Amniotic epithelial cell (primary cell): ENCODE results near the gene CASKIN2.

ENCODE experiments used
- DNase-seq: peaks from one replicate; pipeline ENCODE4 v3.0.0-alpha.2; 2010; ENCODE audit warnings: low read depth

Gene CASKIN2

DNA sequence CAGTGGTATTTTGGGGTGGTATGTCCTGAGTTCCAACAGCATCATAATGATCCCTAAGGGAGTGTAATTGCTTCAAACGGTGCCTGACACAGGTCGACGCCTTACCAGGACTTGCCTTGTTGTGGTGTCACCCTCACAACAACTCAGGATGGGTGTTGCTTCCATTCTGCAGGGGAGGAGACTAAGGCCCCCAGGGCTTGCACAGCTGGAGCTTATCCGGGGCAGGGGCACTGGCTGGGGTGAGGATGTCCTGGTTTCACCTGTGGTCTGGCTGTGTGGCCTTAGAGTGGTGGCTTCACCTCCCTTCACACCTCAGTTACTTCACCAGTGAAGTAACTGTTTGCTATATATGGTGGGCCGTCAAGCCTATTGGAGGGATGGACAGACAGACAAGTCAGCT, 33.5 kb upstream of the CASKIN2 start:
- DNase-seq = no peak

DNA sequence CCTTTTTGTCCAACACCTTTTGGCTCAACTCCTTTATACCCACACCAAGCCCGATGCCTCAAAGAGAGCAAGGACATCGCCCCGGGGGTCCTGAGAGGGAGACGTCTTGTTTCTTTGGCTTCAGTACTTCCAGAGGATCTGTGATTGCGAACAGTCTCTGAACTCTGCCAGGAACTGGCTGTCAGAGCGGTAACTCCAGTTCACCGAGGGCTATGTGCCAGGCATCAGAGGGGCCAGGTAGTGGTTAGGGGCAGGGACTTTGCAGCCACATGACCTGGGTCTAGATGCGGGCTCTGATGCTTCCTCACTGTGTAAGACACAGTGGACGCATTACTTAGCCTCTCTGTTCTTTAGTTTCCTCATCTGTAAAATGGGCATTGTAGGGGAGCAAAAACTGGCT, 31.8 kb upstream of the CASKIN2 start:
- DNase-seq = no peak

DNA sequence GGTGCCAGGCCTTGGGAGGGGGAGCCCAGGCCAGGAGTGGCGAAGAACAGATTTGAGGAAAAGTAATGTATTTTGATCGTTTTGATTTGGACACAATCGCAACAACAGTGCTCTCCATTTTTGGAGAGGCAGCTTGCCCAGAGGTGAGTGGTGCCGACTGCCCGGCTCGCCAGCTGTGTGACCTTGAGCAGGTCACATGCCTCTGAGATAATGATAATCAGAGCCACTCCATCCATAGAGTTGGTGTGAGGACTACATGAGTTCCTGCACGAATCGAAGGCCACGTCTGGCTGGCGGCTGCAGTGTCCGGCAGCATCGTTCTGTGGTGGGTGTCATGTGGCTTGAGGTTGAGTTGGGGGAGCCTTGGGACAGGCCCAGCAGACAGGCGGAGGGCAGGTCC, 30.8 kb upstream of the CASKIN2 start:
- DNase-seq = no peak

DNA sequence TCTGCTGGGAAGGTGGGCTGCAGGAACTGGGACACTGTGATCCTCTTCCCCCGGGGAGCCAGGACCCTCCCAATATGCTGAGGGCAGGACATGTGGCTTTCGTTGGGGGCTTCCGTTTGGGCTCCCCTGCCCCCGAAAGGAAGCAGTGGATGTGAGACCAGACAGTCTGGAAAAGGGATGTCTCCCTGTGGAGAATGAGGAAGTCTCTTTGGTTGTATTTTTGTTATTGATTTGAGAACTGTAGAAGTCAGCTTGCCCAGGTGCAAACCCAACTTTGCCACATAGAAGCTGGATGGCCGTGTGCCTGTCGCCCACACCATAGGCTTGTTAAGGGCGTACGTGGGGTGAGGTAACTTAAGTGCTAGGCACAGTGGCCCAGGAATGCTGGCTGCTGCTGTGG, 28.9 kb upstream of the CASKIN2 start:
- DNase-seq = no peak

DNA sequence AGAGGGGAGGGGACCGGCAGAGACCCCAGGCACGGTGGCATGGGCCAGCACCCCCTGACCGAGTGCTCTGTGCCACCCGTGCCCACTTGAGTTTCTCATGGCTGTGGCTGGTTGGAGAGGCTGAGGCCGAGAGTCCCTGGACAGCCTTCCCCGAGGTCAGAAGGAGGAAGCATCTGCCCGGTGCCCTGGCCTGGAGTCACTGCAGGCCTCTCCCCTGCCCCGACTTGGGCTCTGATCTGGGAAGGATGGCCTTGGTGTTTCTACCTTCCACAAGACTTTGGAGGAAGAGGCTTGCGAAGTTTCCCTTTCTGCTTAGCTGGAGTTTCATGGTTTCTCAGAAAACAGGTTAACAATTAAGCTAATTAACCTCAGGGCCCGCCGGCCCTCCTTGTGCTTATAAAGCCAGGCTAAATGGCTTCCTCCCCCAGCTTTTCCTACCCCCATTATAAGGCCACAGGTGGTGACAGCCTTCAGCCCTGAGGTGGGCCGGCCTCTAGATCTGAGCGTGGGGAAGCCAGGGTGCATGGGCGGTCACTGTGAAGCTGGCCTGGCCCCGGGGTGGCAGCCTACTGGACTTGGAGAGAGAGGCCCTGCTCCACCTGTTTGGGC, 27.5 kb upstream of the CASKIN2 start:
- DNase-seq = no peak

DNA sequence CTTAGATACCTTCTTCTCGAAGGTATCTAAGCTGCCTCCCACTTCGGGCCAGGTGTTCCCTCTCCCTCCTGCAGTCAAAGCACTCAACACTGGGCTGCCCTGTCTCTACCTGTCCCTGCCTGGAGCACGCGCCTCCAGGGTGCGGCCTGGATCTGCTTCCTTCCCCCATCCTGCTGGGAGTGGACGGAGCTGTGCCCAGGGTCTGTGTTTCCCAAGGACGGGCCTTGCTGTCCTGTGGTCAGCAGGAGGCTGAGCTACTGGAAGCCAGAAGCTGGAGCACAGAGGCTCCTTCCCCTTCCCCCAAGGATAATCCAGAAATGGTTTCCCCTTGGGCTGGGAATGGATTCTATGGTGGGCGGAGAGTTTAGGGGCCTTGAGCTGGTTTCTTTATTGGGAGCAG, 26.9 kb upstream of the CASKIN2 start:
- DNase-seq = no peak

DNA sequence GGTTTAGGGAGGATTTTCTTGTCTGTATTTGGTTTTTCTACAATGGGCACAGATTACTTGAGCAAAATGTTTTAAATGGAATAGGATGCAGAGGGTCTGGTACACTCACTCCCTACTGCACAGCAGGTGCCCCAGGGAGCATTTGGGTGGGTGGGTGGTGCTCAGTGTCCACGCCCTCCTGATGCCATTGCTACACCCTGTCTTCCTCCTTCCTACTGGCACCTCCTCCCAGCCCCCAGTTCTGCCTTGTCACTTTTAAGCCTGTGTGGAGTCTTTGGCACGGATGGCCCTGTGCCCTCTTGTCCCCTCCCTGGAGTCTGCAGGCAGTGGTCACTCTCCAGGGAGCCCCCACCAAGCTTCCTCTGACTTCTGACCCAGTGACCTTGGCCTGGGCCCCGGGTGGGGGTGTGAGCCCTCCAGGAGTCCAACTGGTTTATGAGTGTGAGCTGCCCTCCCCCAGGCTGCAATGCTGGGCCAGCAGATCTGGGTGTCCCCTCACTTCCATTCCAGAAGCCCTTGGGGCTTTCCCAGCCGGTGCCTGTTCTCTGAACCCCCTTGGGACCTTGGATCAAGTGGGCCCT, 25.7 kb upstream of the CASKIN2 start:
- no peak for DNase-seq

DNA sequence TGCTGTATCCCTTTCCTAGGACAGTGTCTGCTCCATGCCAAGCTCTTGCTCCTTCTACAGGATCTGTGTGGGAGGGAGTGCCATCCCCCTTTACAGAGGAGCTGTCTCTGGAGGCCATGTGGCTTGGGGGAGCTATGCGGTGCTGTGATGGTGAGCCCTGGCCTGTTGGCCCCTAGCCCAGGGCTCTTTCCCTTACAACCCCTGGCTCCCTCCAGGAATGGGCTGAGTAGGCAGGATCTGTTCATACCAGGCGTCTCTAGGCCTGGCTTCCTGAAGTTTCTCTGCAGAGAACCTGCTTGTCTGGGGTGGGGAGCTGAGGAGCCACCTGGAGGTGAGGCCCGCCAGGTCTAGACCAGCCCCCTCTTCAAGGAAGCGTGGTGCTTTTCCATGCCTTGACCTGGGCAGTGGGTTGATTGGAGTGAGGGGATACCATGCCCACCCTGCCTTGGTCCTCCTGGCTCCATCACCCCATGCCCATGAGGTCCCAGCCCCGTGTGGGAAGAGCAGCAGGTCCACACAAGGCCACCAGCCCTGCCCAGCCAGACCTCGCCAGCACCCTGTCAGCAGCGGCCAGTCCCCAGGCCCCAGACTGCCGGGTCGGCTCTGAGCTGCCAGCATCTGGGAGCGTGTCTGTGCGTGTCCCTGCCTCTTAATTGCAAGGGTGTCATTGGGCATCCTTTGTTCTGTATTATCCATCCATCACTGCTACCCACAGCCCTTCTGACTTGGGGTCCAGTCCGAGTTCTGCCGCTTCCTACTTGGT, 24.8 kb upstream of the CASKIN2 start:
- DNase-seq = peak; percentile 34

DNA sequence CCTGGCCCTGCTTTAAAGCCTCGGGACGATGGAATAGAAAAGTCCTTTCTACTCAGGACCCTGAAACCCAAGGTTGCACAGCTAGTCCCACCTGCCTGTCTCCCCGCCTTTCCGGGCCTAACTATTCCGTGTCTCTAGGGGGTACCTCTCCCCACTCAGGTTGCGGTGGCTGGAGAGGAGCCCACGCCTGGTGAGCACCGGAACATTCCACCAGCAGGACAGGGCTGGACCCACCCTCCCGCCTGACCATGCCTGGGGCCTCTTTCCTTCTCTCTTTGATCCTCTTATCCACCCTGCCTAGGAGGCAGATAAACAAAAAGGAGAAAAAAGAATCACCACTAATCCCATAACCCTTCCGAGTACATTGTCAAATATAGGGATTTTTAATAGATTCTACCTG, 21.0 kb upstream of the CASKIN2 start:
- DNase-seq = no peak

DNA sequence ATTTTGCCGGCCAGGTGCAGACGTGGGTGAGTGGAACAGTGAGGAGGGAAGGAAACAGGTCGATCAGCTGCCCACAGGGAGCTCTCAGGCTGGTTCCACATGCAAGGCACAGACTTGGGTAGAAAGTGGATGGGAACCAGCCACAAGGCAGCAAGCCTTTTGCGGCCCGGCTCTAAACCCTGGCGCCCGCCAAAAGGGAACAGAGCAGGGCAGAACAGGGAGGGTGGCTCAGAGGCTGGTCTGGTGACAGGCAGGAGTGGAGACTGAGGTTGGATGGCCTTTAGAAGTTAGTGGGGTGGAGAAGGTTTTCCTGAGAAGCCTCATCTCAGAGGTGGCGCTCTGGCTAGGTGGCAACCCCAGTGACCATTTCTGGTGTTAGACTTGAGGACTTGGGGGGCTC, 20.5 kb upstream of the CASKIN2 start:
- DNase-seq = no peak

DNA sequence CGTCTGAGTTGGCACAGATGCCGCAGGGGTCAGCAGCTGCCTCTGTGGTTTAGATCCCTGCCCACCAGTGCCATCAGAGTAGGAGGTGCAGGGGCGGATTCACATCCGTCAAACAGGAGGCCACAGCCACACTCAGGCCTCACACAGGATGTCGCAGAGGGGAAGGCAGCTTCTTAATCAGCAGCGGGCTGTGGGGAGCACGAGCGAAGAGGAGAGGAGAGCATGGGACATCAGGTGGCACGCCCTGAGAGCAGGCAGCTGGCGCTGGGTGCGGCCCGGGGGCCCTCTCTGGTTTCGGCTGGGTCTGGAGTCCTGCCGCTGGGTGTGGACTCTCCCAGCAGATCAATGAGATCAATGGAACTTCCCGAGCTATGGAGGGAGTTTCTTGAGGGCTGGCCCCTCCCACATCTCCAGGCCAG, 19.8 kb upstream of the CASKIN2 start:
- no peak for DNase-seq

DNA sequence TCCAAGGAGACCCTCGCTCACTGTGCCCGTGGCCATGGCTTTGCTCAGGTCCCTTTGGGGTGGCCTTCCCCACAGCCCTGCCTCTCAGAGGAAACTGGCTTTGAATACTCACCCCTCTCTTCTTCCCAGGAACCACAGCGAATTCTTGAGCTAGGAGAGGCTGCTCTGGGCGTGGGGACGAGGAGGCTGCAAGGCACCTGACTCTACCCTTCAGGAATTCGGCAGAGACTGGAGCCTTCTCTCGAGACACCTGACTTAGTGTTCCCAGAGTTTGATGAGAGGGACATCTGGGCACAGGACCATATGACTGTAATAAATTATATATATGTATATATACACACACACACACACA, 16.4 kb upstream of the CASKIN2 start:
- peak; percentile 14 for DNase-seq

DNA sequence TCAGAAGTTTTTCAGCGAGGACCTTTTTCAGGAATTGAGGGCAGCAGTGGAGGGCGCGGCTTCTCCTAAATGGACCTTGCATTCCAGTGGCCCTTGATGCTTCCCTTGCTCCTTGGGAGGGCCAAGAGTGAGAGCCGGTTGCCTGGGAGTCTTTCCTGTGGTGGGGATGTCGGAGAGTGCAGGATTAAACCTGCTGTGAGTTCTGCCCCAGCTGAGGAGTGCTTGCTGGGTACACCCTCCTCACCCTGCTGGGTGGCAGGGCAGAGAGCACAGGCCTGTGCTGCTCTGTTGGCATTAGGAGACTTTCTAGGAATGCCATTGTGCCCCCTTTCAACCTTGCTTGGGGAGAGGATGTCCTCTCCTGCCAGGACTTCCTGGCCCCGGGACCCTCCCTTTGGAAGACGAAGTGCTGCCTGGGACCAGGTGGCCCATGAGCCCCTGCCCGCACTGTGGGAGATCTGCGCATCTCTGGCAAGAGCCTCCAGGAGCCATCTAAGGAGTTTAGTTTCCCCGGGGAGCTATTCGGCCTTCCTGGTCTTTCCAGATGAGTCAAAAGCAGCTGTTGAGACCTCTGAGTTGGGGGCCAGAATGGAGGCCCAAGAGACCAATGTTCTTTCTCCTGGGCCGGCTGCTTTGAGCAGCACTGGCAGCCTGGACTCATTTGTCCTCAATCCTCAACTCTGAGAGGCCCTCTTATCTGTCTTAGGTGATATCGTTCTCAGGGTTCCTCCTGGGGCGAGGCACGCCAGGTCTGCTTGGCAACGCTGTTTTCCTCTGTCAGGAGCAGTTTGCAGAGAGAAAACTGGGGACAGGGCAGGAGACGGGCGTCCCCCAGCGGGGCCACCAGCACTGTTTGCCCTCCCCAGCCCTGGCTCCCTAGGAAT, 15.7 kb upstream of the CASKIN2 start:
- no peak for DNase-seq

DNA sequence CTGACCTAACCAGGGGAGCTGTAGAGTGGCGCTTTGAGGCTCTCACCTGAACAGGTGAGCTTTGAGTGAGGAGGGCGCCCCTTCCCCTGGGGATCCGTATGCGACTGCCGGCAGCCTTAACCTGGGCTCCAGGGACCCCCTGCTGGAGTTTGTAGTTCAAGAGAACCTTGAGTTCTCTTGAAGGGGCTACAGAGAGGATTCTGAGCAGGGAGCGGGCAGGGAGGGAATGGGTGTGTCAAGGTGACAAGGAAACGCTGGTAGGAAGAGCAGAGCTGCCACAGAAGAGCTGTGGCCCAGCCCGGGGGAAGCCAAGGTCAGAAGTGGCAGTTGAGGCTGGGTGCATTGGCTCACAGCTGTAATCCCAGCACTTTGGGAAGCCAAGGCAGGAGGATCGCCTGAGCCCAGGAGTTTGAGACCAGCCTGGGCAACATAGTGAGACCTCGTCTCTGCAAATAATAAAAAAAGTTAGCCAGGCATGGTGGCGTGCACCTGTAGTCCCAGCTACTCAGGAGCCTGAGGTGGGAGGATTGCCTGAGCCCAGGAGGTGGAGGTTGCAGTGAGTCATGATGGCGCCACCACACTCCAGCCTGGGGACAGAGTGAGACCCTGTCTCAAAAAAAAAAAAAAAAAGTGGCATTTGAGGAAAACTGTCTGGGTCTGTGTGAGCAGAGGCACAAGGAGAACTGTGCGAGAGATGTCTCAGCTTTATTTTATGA, 11.4 kb upstream of the CASKIN2 start:
- no peak for DNase-seq

DNA sequence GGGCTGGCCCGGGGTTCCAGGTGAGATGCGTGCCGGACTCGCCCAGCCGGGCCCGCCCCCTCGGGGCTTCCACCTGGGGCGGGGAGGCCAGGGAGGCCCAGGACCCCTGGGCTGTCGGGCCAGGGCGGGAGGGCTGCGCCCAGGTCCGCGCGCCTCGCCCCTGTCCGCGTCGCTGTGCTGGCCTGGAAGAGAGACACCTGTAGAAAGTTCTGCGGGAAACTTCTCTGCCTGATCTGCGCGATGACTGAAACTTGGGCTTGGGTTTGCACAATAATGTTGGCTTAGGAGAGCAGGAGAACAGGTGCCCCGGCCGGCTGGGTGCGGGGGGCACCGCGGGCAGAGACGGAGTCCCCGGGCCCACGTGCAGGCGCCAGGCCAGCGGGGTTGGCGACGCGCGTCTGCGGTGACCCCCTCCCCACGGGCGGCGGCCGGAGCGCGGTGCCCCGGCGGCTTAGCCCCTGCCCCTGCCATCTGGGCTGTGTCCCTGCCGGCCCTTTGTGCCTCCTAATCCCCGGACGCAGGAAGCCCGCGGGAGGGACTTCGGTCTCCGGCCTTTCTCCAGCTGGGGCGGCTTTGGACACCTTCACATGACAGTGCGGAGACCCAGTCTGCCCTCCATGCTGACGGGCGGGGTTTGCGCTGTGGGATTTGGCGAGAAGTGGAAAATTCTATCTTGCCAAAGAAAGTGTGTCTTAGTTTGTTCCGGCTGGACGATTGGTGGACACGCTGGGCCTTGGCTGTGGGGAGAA, 10.6 kb upstream of the CASKIN2 start:
- DNase-seq = no peak

DNA sequence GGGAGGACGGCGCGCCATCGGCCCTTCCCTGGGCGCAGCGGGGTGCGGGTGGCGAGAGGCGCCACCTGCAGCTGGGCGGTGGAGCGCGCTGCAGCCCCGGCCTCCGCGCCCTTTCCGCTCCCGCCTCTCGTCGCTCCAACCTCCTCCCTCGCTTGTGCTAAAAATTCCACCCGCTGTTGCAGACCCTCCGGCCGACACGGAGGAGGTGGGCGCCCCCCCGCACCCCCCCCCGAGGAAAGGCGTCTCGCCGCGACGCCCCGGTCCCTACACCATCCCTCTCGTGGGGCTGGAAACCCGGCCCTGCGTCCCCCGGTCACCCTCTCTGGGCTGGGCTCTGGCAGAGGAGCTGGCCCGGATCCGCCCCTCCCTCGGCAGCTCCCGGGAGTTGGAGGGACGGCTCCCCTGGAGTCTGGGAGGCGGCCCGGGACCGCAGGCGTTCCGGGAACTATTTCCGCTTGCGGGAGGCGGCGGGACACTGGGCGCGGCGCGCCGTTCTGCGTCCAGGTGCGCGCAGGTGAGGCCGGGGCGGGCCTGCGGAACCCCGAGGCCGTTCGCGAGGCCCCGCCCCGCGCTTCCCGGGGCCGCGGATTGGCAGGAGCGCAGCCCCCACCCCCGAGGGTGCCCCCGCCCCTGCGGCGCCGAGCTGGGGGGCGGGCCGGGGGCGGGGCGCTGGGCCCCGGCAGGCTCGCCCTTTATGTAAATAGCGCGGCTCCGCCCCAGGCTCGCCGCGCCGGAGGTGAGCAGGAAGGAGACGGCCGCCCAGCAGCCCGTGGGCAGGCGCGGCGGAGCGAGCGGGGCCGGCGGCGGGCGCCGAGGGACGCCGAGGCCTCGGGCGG, 9.9 kb upstream of the CASKIN2 start, which contains the start of gene LLGL2:
TSS of gene LLGL2 (plus strand) at position 728 of the 836 bp plus-strand sequence. CDS start 17,730 bp downstream, outside the sequence.
- peak; percentile 35 for DNase-seq

DNA sequence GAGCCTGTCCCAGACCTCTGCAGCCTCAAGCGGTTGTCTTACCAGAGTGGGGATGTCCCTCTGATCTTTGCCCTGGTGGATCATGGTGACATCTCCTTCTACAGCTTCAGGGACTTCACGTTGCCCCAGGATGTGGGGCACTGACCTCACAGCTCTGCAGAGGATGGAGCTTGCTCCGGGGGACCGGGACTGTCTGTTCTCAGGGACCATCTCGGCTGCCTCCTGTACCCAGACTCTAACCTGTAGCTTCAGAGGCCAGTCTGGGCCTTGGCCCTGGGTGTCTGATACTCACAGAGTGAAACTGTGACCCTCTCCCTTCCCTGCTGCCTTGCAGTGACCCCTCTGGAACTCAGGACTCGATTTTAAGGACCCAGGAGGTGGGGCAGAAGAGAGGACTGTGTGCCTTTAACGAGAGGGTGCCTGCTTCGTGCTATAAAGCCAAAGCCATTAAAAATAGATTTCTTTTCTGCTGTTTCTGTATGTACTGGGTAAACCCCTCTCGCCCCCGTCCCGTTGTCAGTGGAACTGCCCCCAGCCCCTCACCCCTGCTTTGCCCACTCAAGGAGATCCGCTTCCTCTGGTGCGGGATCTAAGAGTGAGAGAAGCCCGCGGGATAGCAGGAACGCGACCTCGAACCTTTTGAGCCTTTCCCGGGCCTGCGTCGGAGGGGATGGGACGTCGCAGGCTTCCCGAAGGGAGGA, 9.1 kb upstream of the CASKIN2 start:
- DNase-seq = no peak

DNA sequence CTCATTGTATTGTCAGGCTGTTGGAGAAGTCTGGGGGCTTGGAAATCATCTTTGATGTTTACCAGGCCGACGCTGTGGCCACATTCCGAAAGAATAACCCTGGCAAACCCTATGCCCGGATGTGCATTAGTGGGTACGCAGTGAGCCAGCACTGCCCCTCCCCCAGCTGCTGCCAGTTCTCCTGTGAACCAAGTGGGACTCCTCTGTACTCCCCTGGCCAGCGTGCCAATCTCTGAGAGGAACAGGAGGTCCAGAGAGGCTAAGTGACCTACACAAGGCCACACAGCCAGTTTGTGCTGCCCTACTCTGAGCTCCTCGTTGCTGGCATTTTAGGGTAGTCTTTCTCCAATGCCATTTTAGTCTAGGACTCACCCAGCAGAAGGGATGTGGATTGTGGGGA, 8.3 kb upstream of the CASKIN2 start:
- DNase-seq = no peak

DNA sequence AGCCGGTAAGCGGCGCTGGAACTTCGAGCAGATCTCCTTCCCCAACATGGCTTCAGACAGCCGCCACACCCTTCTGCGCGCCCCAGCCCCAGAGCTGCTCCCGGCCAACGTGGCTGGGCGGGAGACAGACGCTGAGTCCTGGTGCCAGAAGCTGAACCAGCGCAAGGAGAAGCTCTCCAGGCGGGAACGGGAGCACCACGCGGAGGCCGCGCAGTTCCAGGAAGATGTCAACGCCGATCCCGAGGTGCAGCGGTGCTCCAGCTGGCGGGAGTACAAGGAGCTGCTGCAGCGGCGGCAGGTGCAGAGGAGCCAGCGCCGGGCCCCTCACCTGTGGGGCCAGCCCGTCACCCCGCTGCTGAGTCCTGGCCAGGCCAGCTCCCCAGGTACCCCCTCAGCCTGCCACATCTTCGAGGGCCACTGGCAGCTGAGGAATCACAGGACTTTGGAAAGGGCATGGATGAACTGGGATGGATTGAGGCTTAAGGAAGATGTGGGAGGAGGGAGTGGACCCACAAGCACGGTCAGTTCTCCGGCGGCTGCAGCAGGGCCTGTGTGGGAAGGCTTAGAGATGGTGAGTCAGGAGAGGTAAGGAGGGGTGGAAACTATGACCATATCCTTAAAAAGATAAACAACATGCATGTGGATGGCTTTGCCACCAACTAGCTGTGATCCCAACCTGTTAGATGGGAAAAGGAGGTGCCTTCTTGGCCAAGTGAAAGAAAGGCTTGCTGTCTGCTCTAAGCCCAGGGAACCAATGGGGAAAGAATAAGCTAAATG, 6.8 kb upstream of the CASKIN2 start:
- DNase-seq = peak; percentile 81
